ENCODE data around the gene AP1M1. TPM values are rescaled to one million over a fixed set of nuclear protein-coding genes. Genes with fewer than 3 reads are reported as not detected.

AP1M1 gene
- total RNA-seq, 1 experiment from 2014 or later: 30.3 TPM

DNA sequence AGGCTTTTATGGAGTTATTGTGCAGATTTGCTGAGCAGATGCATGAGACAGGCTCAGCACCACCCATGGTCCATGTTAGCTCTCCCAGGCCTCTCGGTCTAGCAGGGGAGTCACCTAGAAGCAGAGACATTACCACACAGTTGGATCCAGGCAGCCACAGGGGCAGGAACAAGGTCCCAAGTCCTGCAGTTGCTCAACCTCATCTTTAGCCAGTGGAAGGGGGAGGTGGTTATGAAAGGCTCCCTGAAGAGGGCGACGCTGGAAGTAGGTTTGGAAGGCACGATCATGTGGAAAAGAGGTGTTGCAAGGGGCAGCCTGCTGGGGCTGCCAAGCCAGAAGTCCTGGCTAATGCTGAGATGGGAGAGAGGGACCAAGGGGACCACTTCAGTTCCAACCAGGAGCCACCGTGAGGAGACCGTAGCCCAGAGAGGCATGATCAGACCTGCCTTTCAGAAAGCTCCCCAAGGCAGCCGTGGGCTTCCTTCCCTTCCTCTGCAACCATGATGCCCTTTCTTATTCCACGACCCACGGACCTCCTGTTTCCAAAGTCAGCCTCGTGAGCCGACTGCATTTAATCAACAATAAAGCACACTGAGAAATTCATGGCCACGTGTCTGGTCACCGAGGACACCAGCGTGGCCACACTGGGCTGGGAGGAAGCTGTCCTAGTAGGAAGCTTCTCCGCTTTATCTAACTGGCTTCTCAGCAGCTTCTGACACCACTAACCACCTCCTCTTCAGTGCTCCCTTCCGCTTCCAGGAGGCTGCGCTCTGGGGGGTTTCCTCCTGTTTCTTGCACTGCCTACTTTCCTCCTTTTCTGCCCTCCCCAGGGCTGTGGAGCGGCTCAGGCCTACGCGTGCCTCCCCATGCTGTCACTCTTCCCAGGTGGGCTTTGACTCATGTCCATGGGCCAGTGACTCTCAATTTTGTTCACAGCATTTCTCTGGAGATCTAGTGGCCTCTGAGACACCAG, 2.6 kb downstream of the AP1M1 start:
- H3K27me3 ChIP-seq (ENCODE audit: insufficient read depth, low read length): no peaks in the 10 kb centered on the region
- no peak overlapping the region for H3K9ac ChIP-seq (ENCODE audit: extremely low read depth, insufficient read length, low read length)
- no peak overlapping the region for H4K5ac ChIP-seq (ENCODE audit: insufficient read length, low read depth, low read length)
- no peak overlapping the region for H2BK20ac ChIP-seq (ENCODE audit: low read depth, low read length, poor library complexity, severe bottlenecking)
- no peaks in the 10 kb centered on the region for H3K9me3 ChIP-seq (ENCODE audit: control insufficient read depth, low read depth, low read length)
- H2AK5ac ChIP-seq (ENCODE audit: insufficient read length, low read length): no peak overlapping the region
- no peak overlapping the region for H3K14ac ChIP-seq (ENCODE audit: insufficient read depth, low read length)
- no peak overlapping the region; a peak in 1 of 5 replicates for H3K4me3 Mint-ChIP-seq
- no peak overlapping the region for H2BK15ac ChIP-seq (ENCODE audit: low read depth, low read length)
- H3K4me1 ChIP-seq (ENCODE audit: insufficient read depth, low read length): no peaks in the 10 kb centered on the region; the same call in 1 of the 2 replicates
- H3K4me1 Mint-ChIP-seq: peaks cover 10% of the 10 kb centered on the region in 2 experiments
- no peak overlapping the region for H4K91ac ChIP-seq (ENCODE audit: insufficient read length, low read depth, low read length)
- H3T11ph ChIP-seq (ENCODE audit: low read length): no peak overlapping the region
- no peaks in the 10 kb centered on the region for H3K9me3 Mint-ChIP-seq
- H3K23me2 ChIP-seq (ENCODE audit: insufficient read length, low read depth, low read length, poor library complexity, severe bottlenecking): peaks cover 2% of the 10 kb centered on the region
- H3K23ac ChIP-seq (ENCODE audit: insufficient read length, low read depth, low read length): no peak overlapping the region
- H3K27me3 Mint-ChIP-seq (ENCODE audit: low read depth): no peaks in the 10 kb centered on the region
- no peak for DNase-seq
- no peak overlapping the region for H3K27ac ChIP-seq (ENCODE audit: insufficient read length, low read depth, low read length)
- no peak overlapping the region for H2BK5ac ChIP-seq (ENCODE audit: insufficient read length, low read length)
- no peak overlapping the region for H3K56ac ChIP-seq (ENCODE audit: insufficient read length, low read depth, low read length)
- no peak overlapping the region for H3K18ac ChIP-seq (ENCODE audit: insufficient read length, low read depth, low read length)
- TF ChIP-seq CTCF (conservative IDR thresholded peaks at IDR 0.05): 0 out of 3 replicates have a peak, but pooled peaks have one; percentile 13
- no peak overlapping the region for H3K4ac ChIP-seq (ENCODE audit: low read depth, low read length)
- H3K4me2 ChIP-seq (ENCODE audit: insufficient read depth, insufficient read length, low read length): no peak overlapping the region
- H3K79me2 ChIP-seq (ENCODE audit: insufficient read depth, low read length): no peaks in the 10 kb centered on the region
- H4K20me1 ChIP-seq (ENCODE audit: control insufficient read depth, insufficient read depth, insufficient read length): no peaks in the 10 kb centered on the region
- no peaks in the 10 kb centered on the region for H3K79me1 ChIP-seq (ENCODE audit: insufficient read depth, low read depth, low read length, poor library complexity, severe bottlenecking)
- no peak overlapping the region for H2BK120ac ChIP-seq (ENCODE audit: low read depth, low read length, poor library complexity, severe bottlenecking)
- H4K8ac ChIP-seq (replicated peaks; ENCODE audit: insufficient read length, low read depth, low read length): no peak overlapping the region
- no peak overlapping the region for H2AFZ ChIP-seq (ENCODE audit: low read length)
- H2BK12ac ChIP-seq (ENCODE audit: insufficient read length, low read depth, low read length): no peak overlapping the region
- H3K27ac Mint-ChIP-seq: peak overlapping the region in 2 of 3 experiments; percentile 63 to 81; a peak in 3 of 7 replicates
- H3K36me3 Mint-ChIP-seq (ENCODE audit: insufficient read depth in 1 of 3, low read depth in 3 of 3): peaks cover 2 to 9% (median 8%) of the 10 kb centered on the region in 3 experiments; a peak in 2 of 7 replicates
- WGBS (ENCODE audit: extremely low coverage, insufficient read length, low lambda C conversion rate): no CpG with 5 or more reads among the region's 20 CpGs

All from H9 (cell line).